ENCODE measurements around the gene CLMP.

The CLMP gene

GRCh38 chr11:123185326-123185725 is 9.7 kb downstream of the CLMP start:
- Histone ChIP-seq H3K36me3 (ENCODE audit: control insufficient read depth, low read length) (no peaks in the 10 kb centered on the region), H4K20me1 (ENCODE audit: control insufficient read depth, insufficient read depth, low read depth, low read length) (no peaks in the 10 kb centered on the region; the same call in 1 of the 2 replicates), H3K4me3 (ENCODE audit: low read length) (no peak overlapping the region), H3K27me3 (ENCODE audit: control insufficient read depth, low read length) (peaks cover 29% of the 10 kb centered on the region), H3K79me2 (ENCODE audit: control insufficient read depth, low read length) (no peaks in the 10 kb centered on the region), H3K9me2 (replicated peaks; ENCODE audit: control insufficient read depth, low read length) (no peaks in the 10 kb centered on the region), H3K4me2 (ENCODE audit: low read length) (no peak overlapping the region), H3K9me3 (ENCODE audit: control insufficient read depth, insufficient read depth, low read length) (no peaks in the 10 kb centered on the region), H3K4me1 (ENCODE audit: control insufficient read depth, low read length) (no peaks in the 10 kb centered on the region), H3F3A (ENCODE audit: control insufficient read depth, insufficient read depth) (no peaks in the 10 kb centered on the region), H3K27ac (ENCODE audit: low read depth, low read length) (no peak overlapping the region)
- TF ChIP-seq CTCF (IDR thresholded peaks at IDR 0.05; ENCODE audit: low read depth, low read length, poor library complexity, severe bottlenecking), result no peak
- TF ChIP-seq EZH2phosphoT487 (IDR thresholded peaks at IDR 0.05; ENCODE audit: borderline replicate concordance, low read length), result no peak

- Histone ChIP-seq H3F3A (ENCODE audit: control insufficient read depth, insufficient read depth) (no peaks in the 10 kb centered on the region), H3K9me2 (replicated peaks; ENCODE audit: control insufficient read depth, low read length) (no peaks in the 10 kb centered on the region), H3K9me3 (ENCODE audit: control insufficient read depth, insufficient read depth, low read length) (no peaks in the 10 kb centered on the region), H4K20me1 (ENCODE audit: control insufficient read depth, insufficient read depth, low read depth, low read length) (no peaks in the 10 kb centered on the region; the same call in 1 of the 2 replicates), H3K79me2 (ENCODE audit: control insufficient read depth, low read length) (no peaks in the 10 kb centered on the region), H3K4me1 (ENCODE audit: control insufficient read depth, low read length) (no peaks in the 10 kb centered on the region), H3K4me2 (ENCODE audit: low read length) (no peak overlapping the region), H3K36me3 (ENCODE audit: control insufficient read depth, low read length) (no peaks in the 10 kb centered on the region), H3K4me3 (ENCODE audit: low read length) (no peak overlapping the region), H3K27me3 (ENCODE audit: control insufficient read depth, low read length) (peaks cover 31% of the 10 kb centered on the region), H3K27ac (ENCODE audit: low read depth, low read length) (no peak overlapping the region)
- TF ChIP-seq EZH2phosphoT487 (IDR thresholded peaks at IDR 0.05; ENCODE audit: borderline replicate concordance, low read length), result no peak
- TF ChIP-seq CTCF (IDR thresholded peaks at IDR 0.05; ENCODE audit: low read depth, low read length, poor library complexity, severe bottlenecking), result no peak
Observed at GRCh38 chr11:123184531-123184930, 10.5 kb downstream of the CLMP start.

GRCh38 chr11:123183391-123184099 is 11.5 kb downstream of the CLMP start:
- Histone ChIP-seq H3K36me3 (ENCODE audit: control insufficient read depth, low read length) (no peaks in the 10 kb centered on the region), H3F3A (ENCODE audit: control insufficient read depth, insufficient read depth) (no peaks in the 10 kb centered on the region), H3K79me2 (ENCODE audit: control insufficient read depth, low read length) (no peaks in the 10 kb centered on the region), H3K9me2 (replicated peaks; ENCODE audit: control insufficient read depth, low read length) (no peaks in the 10 kb centered on the region), H4K20me1 (ENCODE audit: control insufficient read depth, insufficient read depth, low read depth, low read length) (no peaks in the 10 kb centered on the region; the same call in 1 of the 2 replicates), H3K27me3 (ENCODE audit: control insufficient read depth, low read length) (peaks cover 22% of the 10 kb centered on the region), H3K27ac (ENCODE audit: low read depth, low read length) (no peak overlapping the region), H3K4me1 (ENCODE audit: control insufficient read depth, low read length) (no peaks in the 10 kb centered on the region), H3K4me3 (ENCODE audit: low read length) (no peak overlapping the region), H3K4me2 (ENCODE audit: low read length) (no peak overlapping the region), H3K9me3 (ENCODE audit: control insufficient read depth, insufficient read depth, low read length) (no peaks in the 10 kb centered on the region)
- no peak for TF ChIP-seq EZH2phosphoT487 (IDR thresholded peaks at IDR 0.05; ENCODE audit: borderline replicate concordance, low read length)
- no peak for TF ChIP-seq CTCF (IDR thresholded peaks at IDR 0.05; ENCODE audit: low read depth, low read length, poor library complexity, severe bottlenecking)
